DND-41 (cell line): ENCODE data around the gene ZNF816.
A peak's percentile ranks its signal among the peaks of the same experiment; 100 is the strongest.
"Not testable (repeated sequence)": the region's sequence is repeated elsewhere in the genome, so short reads cannot be mapped to it uniquely, and the experiment has no call there.

ENCODE experiments used
- ATAC-seq: fragments of 200-7000 bp; cut with Tn5 transposase; 3 replicates; pipeline ENCODE4 v1.9.1; 2021; ENCODE audit warnings: low read depth; ENCODE audit not compliant: insufficient read depth
- DNase-seq: peaks from one replicate; pipeline ENCODE4 v3.0.0-alpha.2; 2020
- H2AFZ ChIP-seq: 2 replicates; pipeline ENCODE4 v1.6.0; 2012; ENCODE audit warnings: low read depth, low read length
- H3K27ac ChIP-seq: 2 replicates; pipeline ENCODE4 v1.5.1; 2012; ENCODE audit warnings: low read length, inconsistent platforms
- H3K27me3 ChIP-seq: fragments of 200-600 bp; sonication (generic); 2 replicates; pipeline ENCODE4 v1.6.0; 2012; ENCODE audit warnings: low read length, mild to moderate bottlenecking, inconsistent platforms; ENCODE audit not compliant: insufficient read depth, poor library complexity
- H3K36me3 ChIP-seq: 2 replicates; pipeline ENCODE4 v1.5.1; 2012; ENCODE audit warnings: low read length, inconsistent platforms; ENCODE audit not compliant: insufficient read depth
- H3K4me1 ChIP-seq: 2 replicates; pipeline ENCODE4 v1.5.1; 2012; ENCODE audit warnings: mild to moderate bottlenecking, low read length; ENCODE audit not compliant: insufficient read depth
- H3K4me2 ChIP-seq: 2 replicates; pipeline ENCODE4 v1.6.0; 2012; ENCODE audit warnings: mild to moderate bottlenecking, moderate library complexity, low read length, inconsistent platforms; ENCODE audit not compliant: insufficient read depth
- H3K4me3 ChIP-seq, 2 experiments: fragments of 200-600 bp in 1 of 2; shearing (Covaris generic) in 1 of 2; 2 replicates each; pipeline ENCODE4 v1.5.1; 2012 to 2016; ENCODE audit warnings: inconsistent platforms in 2 of 2, low read length in 2 of 2, mild to moderate bottlenecking in 2 of 2, low read depth in 1 of 2, moderate library complexity in 1 of 2
- H3K79me2 ChIP-seq: 2 replicates; pipeline ENCODE4 v1.6.0; 2012; ENCODE audit warnings: low read length, inconsistent platforms; ENCODE audit not compliant: insufficient read depth
- H3K9ac ChIP-seq: 2 replicates; pipeline ENCODE4 v1.6.0; 2012; ENCODE audit warnings: low read depth, mild to moderate bottlenecking, inconsistent platforms, low read length, moderate library complexity
- H3K9me3 ChIP-seq: 2 replicates; pipeline ENCODE4 v1.5.1; 2012; ENCODE audit warnings: low read length, moderate library complexity, mild to moderate bottlenecking, inconsistent platforms; ENCODE audit not compliant: insufficient read depth, severe bottlenecking
- H4K20me1 ChIP-seq: 2 replicates; pipeline ENCODE4 v1.6.0; 2012; ENCODE audit warnings: low read length; ENCODE audit not compliant: insufficient read depth
- EZH2 ChIP-seq: IDR thresholded peaks from 3 replicates; pipeline ENCODE4 v1.6.1; 2012; ENCODE audit warnings: borderline replicate concordance, low read depth, mild to moderate bottlenecking, moderate library complexity, low read length, inconsistent platforms; ENCODE audit not compliant: severe bottlenecking
- TF ChIP-seq, protein P1 (sequence below): IDR thresholded peaks from 2 replicates; pipeline ENCODE4 v1.5.1; 2012; ENCODE audit warnings: borderline replicate concordance, low read length, moderate library complexity, mild to moderate bottlenecking; ENCODE audit not compliant: poor library complexity, severe bottlenecking; ENCODE audit errors: extremely low read depth

Gene ZNF816

DNA sequence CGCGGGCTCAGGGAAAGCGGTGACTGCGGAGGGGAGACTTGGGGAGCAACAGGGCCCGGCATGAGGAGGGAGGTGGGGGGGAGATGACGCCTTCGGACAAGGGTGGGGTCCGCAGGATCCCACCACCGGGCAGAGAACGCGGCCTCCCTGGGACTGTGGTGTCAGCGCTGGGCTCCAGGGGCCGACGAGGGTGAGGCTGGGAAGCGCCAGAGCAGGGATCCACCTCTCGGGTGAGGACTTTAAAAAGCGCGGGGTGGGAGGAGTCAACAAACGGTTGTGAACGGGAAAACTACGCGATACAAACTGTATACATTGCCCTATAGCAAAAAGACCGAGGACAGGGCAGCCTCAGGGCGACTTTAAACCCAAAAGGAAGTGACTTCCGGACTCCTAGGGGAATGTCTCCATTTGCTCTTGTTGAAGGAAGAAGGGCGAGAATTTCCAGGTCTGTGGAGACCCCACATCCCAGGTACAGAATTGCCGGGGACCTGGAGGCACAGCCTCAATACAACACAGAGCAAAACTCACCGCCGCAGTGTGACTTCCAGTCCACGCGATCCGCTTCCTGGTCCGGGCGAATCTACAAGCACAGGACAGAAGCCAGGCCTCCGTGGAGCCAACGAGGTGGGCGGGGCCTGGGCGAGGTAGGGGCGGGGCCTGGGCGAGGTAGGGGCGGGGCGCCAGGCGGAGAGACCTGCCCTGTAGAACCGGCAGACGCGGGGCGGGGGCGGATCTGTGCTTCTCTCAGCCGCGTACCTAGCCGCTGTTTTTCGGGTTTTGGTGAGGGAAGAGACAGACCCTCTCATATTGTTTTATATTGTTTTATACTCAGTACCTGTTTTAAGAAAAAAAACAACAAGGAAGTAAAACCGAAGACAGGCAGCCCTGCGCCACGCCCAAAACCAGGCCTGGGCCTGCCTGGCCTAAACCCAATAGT, 39.6 kb downstream of the ZNF816 start, which contains the start of gene ZNF888:
TSS of gene ZNF888 (minus strand) at position 588 of the 937 bp plus-strand sequence. CDS start 5,555 bp downstream, outside the sequence.
- ATAC-seq (peak; percentile 97), DNase-seq (peak; percentile 89)
- Histone ChIP-seq H2AFZ (peak within 1 kb of the TSS; percentile 82), H3K79me2 (peaks cover 19% of the 10 kb centered on the region), H3K9ac (peak within 1 kb of the TSS; percentile 72), H3K27ac (peak within 1 kb of the TSS; percentile 80), H3K9me3 (no peaks in the 10 kb centered on the region), H3K4me3 (peak within 1 kb of the TSS; percentile 48 to 68; a peak in 3 of 4 replicates), H4K20me1 (no peaks in the 10 kb centered on the region), H3K4me1 (peaks cover 28% of the 10 kb centered on the region), H3K36me3 (peaks cover 12% of the 10 kb centered on the region), H3K27me3 (no peaks in the 10 kb centered on the region), H3K4me2 (peak within 1 kb of the TSS; percentile 75)
- TF ChIP-seq, protein P1, sequence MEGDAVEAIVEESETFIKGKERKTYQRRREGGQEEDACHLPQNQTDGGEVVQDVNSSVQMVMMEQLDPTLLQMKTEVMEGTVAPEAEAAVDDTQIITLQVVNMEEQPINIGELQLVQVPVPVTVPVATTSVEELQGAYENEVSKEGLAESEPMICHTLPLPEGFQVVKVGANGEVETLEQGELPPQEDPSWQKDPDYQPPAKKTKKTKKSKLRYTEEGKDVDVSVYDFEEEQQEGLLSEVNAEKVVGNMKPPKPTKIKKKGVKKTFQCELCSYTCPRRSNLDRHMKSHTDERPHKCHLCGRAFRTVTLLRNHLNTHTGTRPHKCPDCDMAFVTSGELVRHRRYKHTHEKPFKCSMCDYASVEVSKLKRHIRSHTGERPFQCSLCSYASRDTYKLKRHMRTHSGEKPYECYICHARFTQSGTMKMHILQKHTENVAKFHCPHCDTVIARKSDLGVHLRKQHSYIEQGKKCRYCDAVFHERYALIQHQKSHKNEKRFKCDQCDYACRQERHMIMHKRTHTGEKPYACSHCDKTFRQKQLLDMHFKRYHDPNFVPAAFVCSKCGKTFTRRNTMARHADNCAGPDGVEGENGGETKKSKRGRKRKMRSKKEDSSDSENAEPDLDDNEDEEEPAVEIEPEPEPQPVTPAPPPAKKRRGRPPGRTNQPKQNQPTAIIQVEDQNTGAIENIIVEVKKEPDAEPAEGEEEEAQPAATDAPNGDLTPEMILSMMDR, result no peak
- no peak for TF ChIP-seq EZH2

DNA sequence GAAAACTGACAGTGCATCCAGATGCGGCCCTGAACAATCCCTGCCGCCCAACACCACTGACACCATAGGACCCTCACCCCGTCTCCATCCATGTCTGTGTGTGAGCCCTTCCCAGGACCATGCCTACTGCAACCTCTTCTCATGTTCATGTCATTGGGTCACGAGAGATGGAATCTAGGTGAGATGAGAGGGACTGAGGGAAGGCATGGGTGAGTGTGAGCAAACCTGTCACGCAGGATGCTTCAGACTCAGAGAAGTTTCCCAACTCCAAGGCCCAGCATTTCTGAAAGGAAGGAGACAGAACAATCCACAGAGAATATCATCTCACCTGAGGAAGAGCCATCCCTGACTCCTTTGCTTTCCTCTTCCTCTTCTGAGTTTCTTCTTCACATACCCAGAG, 45.1 kb downstream of the ZNF816 start:
- DNase-seq (no peak), ATAC-seq (no peak)
- H3K27me3 ChIP-seq, result no peaks in the 10 kb centered on the region
- no peaks in the 10 kb centered on the region for H4K20me1 ChIP-seq
- H3K36me3 ChIP-seq, result peaks cover 42% of the 10 kb centered on the region
- H3K27ac ChIP-seq, result no peak overlapping the region
- H3K79me2 ChIP-seq, result peaks cover 16% of the 10 kb centered on the region
- H3K9me3 ChIP-seq, result no peaks in the 10 kb centered on the region
- peaks cover 18% of the 10 kb centered on the region for H3K4me1 ChIP-seq
- H3K4me3 ChIP-seq, result no peak overlapping the region
- H3K9ac ChIP-seq, result no peak overlapping the region
- no peak overlapping the region for H2AFZ ChIP-seq
- no peak overlapping the region for H3K4me2 ChIP-seq
- TF ChIP-seq, protein P1, result no peak
- no peak for TF ChIP-seq EZH2

DNA sequence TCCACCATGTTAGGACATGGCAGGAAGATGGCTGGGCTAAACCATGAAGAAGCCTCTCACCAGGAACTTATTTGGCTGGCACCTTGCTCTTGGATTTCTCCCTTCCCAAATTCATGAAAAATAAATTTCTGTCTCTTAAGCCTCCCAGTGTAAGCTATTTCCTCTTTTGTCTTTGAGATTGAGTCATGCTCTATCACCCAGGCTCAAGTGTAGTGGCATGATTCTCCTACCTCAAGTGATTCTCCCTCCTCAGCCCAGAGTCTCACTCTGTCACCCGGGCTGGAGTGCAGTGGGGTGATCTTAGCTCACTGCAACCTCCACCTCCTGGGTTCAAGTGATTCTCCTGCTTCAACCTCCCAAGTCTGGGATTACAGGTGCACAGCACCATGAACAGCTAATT, 52.0 kb downstream of the ZNF816 start:
- no peaks in the 10 kb centered on the region for H3K79me2 ChIP-seq
- H4K20me1 ChIP-seq, result no peaks in the 10 kb centered on the region
- no peak overlapping the region for H3K4me2 ChIP-seq
- DNase-seq (no peak), ATAC-seq (no peak)
- H3K36me3 ChIP-seq, result peaks cover 51% of the 10 kb centered on the region
- no peaks in the 10 kb centered on the region for H3K4me1 ChIP-seq
- no peaks in the 10 kb centered on the region for H3K27me3 ChIP-seq
- no peak overlapping the region for H3K4me3 ChIP-seq
- no peak overlapping the region for H3K27ac ChIP-seq
- TF ChIP-seq, protein P1, result no peak
- TF ChIP-seq EZH2, result no peak
- no peak overlapping the region for H3K9ac ChIP-seq
- no peaks in the 10 kb centered on the region for H3K9me3 ChIP-seq
- no peak overlapping the region for H2AFZ ChIP-seq

DNA sequence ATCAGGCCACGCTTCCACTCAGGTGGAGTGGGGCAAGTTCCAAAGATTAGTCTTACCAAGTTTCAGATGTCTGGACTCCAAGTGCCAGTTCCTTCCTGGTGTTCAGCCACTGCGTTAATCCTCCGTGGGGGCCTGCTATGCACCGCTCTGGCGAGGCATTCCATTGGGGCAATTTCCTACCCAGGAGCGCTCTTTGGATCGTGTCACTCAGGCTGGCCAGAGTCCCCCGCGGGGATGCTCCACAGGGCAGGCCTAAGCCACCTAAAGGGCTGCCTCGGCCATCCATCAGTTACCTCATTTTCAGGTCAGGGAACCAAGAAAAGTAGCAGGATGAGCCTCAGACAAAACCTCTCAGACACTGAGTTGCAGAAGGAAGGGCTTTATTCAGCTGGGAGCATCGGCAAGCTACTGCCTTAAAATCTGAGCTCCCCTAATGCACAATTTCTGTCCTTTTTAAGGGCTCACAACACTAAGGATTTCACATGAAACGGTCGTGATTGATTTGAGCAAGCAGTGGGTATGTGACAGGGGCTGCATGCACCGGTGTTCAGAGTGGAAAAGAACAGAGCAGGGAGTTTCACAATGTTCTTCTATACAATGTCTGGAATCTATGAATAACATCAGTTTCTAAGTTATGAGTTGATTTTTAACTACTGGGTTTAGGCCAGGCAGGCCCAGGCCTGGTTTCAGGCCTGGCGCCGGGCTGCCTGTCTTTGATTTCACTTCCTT, 58.5 kb downstream of the ZNF816 start:
- not testable (repeated sequence) for H2AFZ ChIP-seq, H3K4me1 ChIP-seq, H3K4me2 ChIP-seq, H3K9ac ChIP-seq, H3K27me3 ChIP-seq, H4K20me1 ChIP-seq, H3K27ac ChIP-seq, H3K4me3 ChIP-seq, DNase-seq, H3K9me3 ChIP-seq, ATAC-seq, H3K79me2 ChIP-seq
- peaks cover 29% of the 10 kb centered on the region for H3K36me3 ChIP-seq
